CD4-positive, CD25-positive, alpha-beta regulatory T cell (primary cell): ENCODE results near the gene LCORL. TPM values are rescaled to one million over a fixed set of nuclear protein-coding genes. Genes with fewer than 3 reads are reported as not detected.

Experiments
- ATAC-seq, 2 donors: fragments of 150-1000 bp; cut with Tn5 transposase; one replicate each; pipeline ENCODE4 v1.10.0; 2021; ENCODE audit warnings: low read depth in 2 of 2, moderate number of reproducible peaks in 2 of 2, moderate library complexity in 1 of 2
- DNase-seq, 3 donors: peaks; one replicate each; pipeline versions ENCODE4 v3.0.0 to v3.0.0-alpha.2; 2012 to 2022; ENCODE audit warnings: mixed read lengths in 1 of 3
- H3K27ac ChIP-seq: one replicate; pipeline ENCODE4 v1.7.0; 2013; ENCODE audit warnings: mild to moderate bottlenecking, low read length; ENCODE audit not compliant: insufficient read depth, poor library complexity, severe bottlenecking
- H3K27me3 ChIP-seq: one replicate; pipeline ENCODE4 v1.7.0; 2013; ENCODE audit warnings: low read length; ENCODE audit not compliant: control insufficient read depth, insufficient read depth
- H3K36me3 ChIP-seq: one replicate; pipeline ENCODE4 v1.7.0; 2013; ENCODE audit warnings: mild to moderate bottlenecking, low read length, moderate library complexity; ENCODE audit not compliant: control insufficient read depth, insufficient read depth
- H3K4me1 ChIP-seq: 2 replicates; pipeline ENCODE4 v1.7.0; 2013; ENCODE audit warnings: mild to moderate bottlenecking, low read length; ENCODE audit not compliant: insufficient read depth, control insufficient read depth, poor library complexity, severe bottlenecking
- H3K4me3 ChIP-seq: one replicate; pipeline ENCODE4 v1.7.0; 2013; ENCODE audit warnings: low read depth, mild to moderate bottlenecking, low read length, moderate library complexity
- H3K9me3 ChIP-seq, 2 experiments: 1 replicate in 1 of 2; 2 replicates in 1 of 2; pipeline ENCODE4 v1.7.0; 2013; ENCODE audit warnings: low read length in 2 of 2, mild to moderate bottlenecking in 1 of 2, moderate library complexity in 1 of 2; ENCODE audit not compliant: control insufficient read depth in 2 of 2
- H3K27ac Mint-ChIP-seq, 3 donors: one replicate each; pipeline ENCODE4 v1.8.0; 2020 to 2022; ENCODE audit warnings: mild to moderate bottlenecking in 3 of 3, mixed read lengths in 3 of 3, moderate library complexity in 2 of 3
- H3K27me3 Mint-ChIP-seq: one replicate; pipeline ENCODE4 v1.8.0; 2022; ENCODE audit warnings: mild to moderate bottlenecking, mixed read lengths
- H3K36me3 Mint-ChIP-seq: one replicate; pipeline ENCODE4 v1.8.0; 2020; ENCODE audit warnings: mixed read lengths
- H3K4me1 Mint-ChIP-seq, 4 donors: one replicate each; pipeline ENCODE4 v1.8.0; 2020 to 2022; ENCODE audit warnings: mixed read lengths in 4 of 4, mild to moderate bottlenecking in 1 of 4
- H3K4me3 Mint-ChIP-seq, 4 donors: one replicate each; pipeline ENCODE4 v1.8.0; 2020 to 2022; ENCODE audit warnings: mild to moderate bottlenecking in 4 of 4, mixed read lengths in 4 of 4, moderate library complexity in 3 of 4
- H3K9me3 Mint-ChIP-seq, 7 donors: one replicate each; pipeline ENCODE4 v1.8.0; 2020 to 2022; ENCODE audit warnings: mixed read lengths in 7 of 7, mild to moderate bottlenecking in 3 of 7, moderate library complexity in 2 of 7
- polyA plus RNA-seq, 4 donors: library from polyadenylated mRNA; unstranded; fragments of 300-500 nt; fragmentation: Illumina TruSeq; gene quantifications; one replicate each; pipeline ENCODE4 v1.2.3, GENCODE V29; 2021
- total RNA-seq: library from RNA; stranded (reverse); gene quantifications from one replicate; pipeline ENCODE4 v1.2.3, GENCODE V29; 2022

The LCORL gene
- total and polyA plus RNA-seq, 5 donors from 2014 or later = 7.0 to 15.6 (median 11.3) TPM

- H3K4me1 Mint-ChIP-seq = no peaks in the 10 kb centered on the region
- no peaks in the 10 kb centered on the region for H3K9me3 ChIP-seq
- H3K27me3 ChIP-seq = peaks cover 17% of the 10 kb centered on the region
- ATAC-seq (no peak), DNase-seq (no peak)
- peaks cover 0 to 4% (median 0%) of the 10 kb centered on the region in 7 donors for H3K9me3 Mint-ChIP-seq
- H3K27ac Mint-ChIP-seq = no peak overlapping the region
- no peaks in the 10 kb centered on the region for H3K4me1 ChIP-seq
- no peaks in the 10 kb centered on the region for H3K36me3 Mint-ChIP-seq
- no peaks in the 10 kb centered on the region for H3K36me3 ChIP-seq
- no peak overlapping the region for H3K27ac ChIP-seq
- H3K4me3 ChIP-seq = no peak overlapping the region
- H3K4me3 Mint-ChIP-seq = no peak overlapping the region
- H3K27me3 Mint-ChIP-seq = peaks cover 53% of the 10 kb centered on the region
Measured at GRCh38 chr4:18034099-18034498, 12.5 kb upstream of the LCORL start.

- Histone ChIP-seq H3K4me1 (no peaks in the 10 kb centered on the region), H3K27me3 (peaks cover 18% of the 10 kb centered on the region), H3K4me3 (no peak overlapping the region), H3K36me3 (no peaks in the 10 kb centered on the region), H3K27ac (no peak overlapping the region), H3K9me3 (no peaks in the 10 kb centered on the region)
- DNase-seq (no peak), ATAC-seq (no peak)
- H3K27me3 Mint-ChIP-seq = peaks cover 54% of the 10 kb centered on the region
- H3K4me3 Mint-ChIP-seq = no peak overlapping the region
- H3K9me3 Mint-ChIP-seq = peaks cover 0 to 4% (median 0%) of the 10 kb centered on the region in 7 donors
- no peak overlapping the region for H3K27ac Mint-ChIP-seq
- H3K36me3 Mint-ChIP-seq = no peaks in the 10 kb centered on the region
- no peaks in the 10 kb centered on the region for H3K4me1 Mint-ChIP-seq
Measured at GRCh38 chr4:18033111-18034085, 11.8 kb upstream of the LCORL start.

DNA sequence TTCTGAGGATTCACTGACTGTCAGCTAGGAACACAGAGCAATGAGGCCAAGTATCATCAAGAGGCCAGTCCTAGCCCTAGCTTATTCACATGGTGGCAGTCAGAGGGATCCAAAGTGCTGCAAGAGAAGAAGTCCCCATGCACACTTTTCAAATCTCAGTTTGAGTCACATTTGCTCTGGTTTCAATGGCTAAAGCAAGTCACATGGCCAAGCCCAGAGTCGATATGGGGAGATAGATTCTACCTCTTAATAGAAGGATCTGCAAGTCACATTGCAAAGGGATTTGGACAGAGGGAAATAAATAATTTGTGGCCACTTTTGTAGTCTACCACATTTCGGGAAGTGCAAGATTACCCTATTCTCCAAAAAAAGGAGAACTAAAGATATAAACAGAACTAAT is 3.7 kb upstream of the LCORL start:
- H3K4me1 ChIP-seq = peaks cover 13% of the 10 kb centered on the region
- no peaks in the 10 kb centered on the region for H3K36me3 ChIP-seq
- Mint-ChIP-seq H3K4me1 (peaks cover 0 to 12% (median 8%) of the 10 kb centered on the region in 4 donors), H3K4me3 (no peak overlapping the region), H3K9me3 (peaks cover 0 to 3% (median 0%) of the 10 kb centered on the region in 7 donors), H3K36me3 (no peaks in the 10 kb centered on the region), H3K27me3 (peaks cover 48% of the 10 kb centered on the region), H3K27ac (no peak overlapping the region)
- H3K27ac ChIP-seq = no peak overlapping the region
- H3K27me3 ChIP-seq = peaks cover 16% of the 10 kb centered on the region
- H3K4me3 ChIP-seq = no peak overlapping the region
- no peak for ATAC-seq
- no peak for DNase-seq
- H3K9me3 ChIP-seq = no peaks in the 10 kb centered on the region

DNA sequence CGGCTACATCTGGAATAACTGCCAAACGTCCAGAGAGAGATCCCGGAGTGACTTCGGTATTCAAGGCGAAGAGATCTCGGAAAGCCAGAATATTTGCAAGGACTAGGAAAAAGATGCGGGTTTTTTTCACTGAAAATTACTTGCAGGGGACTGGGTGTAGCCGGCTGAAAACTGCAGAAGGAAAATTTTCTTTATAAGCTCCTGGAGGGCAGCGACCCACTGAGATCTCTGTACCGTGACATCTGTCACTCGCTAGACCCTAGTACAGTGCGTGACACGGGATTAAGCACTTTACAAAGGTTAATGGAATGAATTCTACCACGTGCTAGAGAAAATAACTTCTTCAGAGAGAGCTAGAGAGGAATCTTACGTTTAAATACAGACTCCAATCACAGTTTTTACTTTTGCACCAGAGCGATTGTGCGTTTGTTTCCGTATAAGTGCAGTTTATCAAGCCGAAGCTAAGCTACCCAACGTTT is 1.1 kb upstream of the LCORL start:
- H3K4me3 ChIP-seq = peak overlapping the region; percentile 92
- DNase-seq = peak in 2 of 3 donors; percentile 7 to 9

DNA sequence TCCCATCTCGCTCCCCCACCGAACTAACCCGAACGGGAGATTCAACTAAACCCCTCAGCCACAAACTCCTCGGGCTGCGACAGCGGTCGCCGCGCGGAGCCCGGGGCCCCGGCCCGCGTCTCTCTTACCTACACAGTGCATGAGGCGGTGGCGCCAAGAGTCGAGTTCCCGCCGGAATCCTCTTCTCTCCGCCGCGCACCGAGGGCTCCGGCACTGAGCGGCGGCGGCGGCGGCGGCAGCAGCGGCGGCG is 160 bp downstream of the LCORL start:
- Histone ChIP-seq H3K27me3 (peaks cover 2% of the 10 kb centered on the region), H3K36me3 (no peaks in the 10 kb centered on the region), H3K9me3 (no peaks in the 10 kb centered on the region), H3K4me1 (peaks cover 24% of the 10 kb centered on the region), H3K27ac (peak overlapping the region; percentile 85), H3K4me3 (no peak overlapping the region)
- Mint-ChIP-seq H3K36me3 (no peaks in the 10 kb centered on the region), H3K4me3 (peak overlapping the region; percentile 85 to 96 (median 94)), H3K27ac (peak overlapping the region in 2 of 3 donors; percentile 73 to 85), H3K9me3 (peaks cover 0 to 3% (median 0%) of the 10 kb centered on the region in 7 donors), H3K4me1 (peaks cover 10 to 34% (median 20%) of the 10 kb centered on the region in 4 donors), H3K27me3 (peaks cover 47% of the 10 kb centered on the region)
- ATAC-seq (no peak), DNase-seq (no peak)

More for the DNA sequence above, 1.1 kb upstream of the LCORL start:
- peaks cover 47% of the 10 kb centered on the region for H3K27me3 Mint-ChIP-seq
- peaks cover 0 to 3% (median 0%) of the 10 kb centered on the region in 7 donors for H3K9me3 Mint-ChIP-seq
- ATAC-seq = no peak
- peak overlapping the region in 2 of 3 donors; percentile 73 to 85 for H3K27ac Mint-ChIP-seq
- Histone ChIP-seq H3K27me3 (peaks cover 5% of the 10 kb centered on the region), H3K4me1 (peaks cover 24% of the 10 kb centered on the region), H3K9me3 (no peaks in the 10 kb centered on the region), H3K36me3 (no peaks in the 10 kb centered on the region), H3K27ac (peak overlapping the region; percentile 85)
- H3K36me3 Mint-ChIP-seq = no peaks in the 10 kb centered on the region
- H3K4me1 Mint-ChIP-seq = peaks cover under 1 to 27% (median 20%) of the 10 kb centered on the region in 4 donors
- peak overlapping the region; percentile 85 to 96 (median 94) for H3K4me3 Mint-ChIP-seq

GRCh38 chr4:18020671-18021469 is 685 bp downstream of the LCORL start:
- ATAC-seq (no peak), DNase-seq (peak; percentile 24 to 56 (median 49))
- H3K27ac ChIP-seq = peak overlapping the region; percentile 85
- H3K4me1 ChIP-seq = peaks cover 24% of the 10 kb centered on the region
- H3K27ac Mint-ChIP-seq = peak overlapping the region; percentile 90 to 94 (median 91)
- no peaks in the 10 kb centered on the region for H3K9me3 ChIP-seq
- H3K36me3 Mint-ChIP-seq = no peaks in the 10 kb centered on the region
- H3K4me3 ChIP-seq = peak overlapping the region; percentile 83
- peaks cover 14 to 36% (median 23%) of the 10 kb centered on the region in 4 donors for H3K4me1 Mint-ChIP-seq
- peak overlapping the region; percentile 96 to 100 (median 96) for H3K4me3 Mint-ChIP-seq
- H3K9me3 Mint-ChIP-seq = peaks cover 0 to 3% (median 0%) of the 10 kb centered on the region in 7 donors
- no peaks in the 10 kb centered on the region for H3K36me3 ChIP-seq
- peaks cover 47% of the 10 kb centered on the region for H3K27me3 Mint-ChIP-seq
- H3K27me3 ChIP-seq = no peaks in the 10 kb centered on the region

GRCh38 chr4:18020145-18020670 is 1.3 kb downstream of the LCORL start:
- H3K27me3 ChIP-seq = no peaks in the 10 kb centered on the region
- Mint-ChIP-seq H3K27ac (peak overlapping the region in 2 of 3 donors; percentile 90 to 91), H3K27me3 (peaks cover 42% of the 10 kb centered on the region), H3K9me3 (peaks cover 0 to 3% (median 0%) of the 10 kb centered on the region in 7 donors), H3K4me1 (peaks cover 15 to 40% (median 26%) of the 10 kb centered on the region in 4 donors), H3K4me3 (peak overlapping the region; percentile 96 to 100 (median 96)), H3K36me3 (no peaks in the 10 kb centered on the region)
- H3K9me3 ChIP-seq = no peaks in the 10 kb centered on the region
- peaks cover 24% of the 10 kb centered on the region for H3K4me1 ChIP-seq
- no peaks in the 10 kb centered on the region for H3K36me3 ChIP-seq
- no peak overlapping the region for H3K27ac ChIP-seq
- H3K4me3 ChIP-seq = peak overlapping the region; percentile 83
- DNase-seq (peak in 2 of 3 donors; percentile 15 to 21), ATAC-seq (no peak)
